Fibroblast of villous mesenchyme (primary cell): ENCODE measurements around the gene OMD. TPM values are rescaled to one million over a fixed set of nuclear protein-coding genes. Genes with fewer than 3 reads are reported as not detected.

ENCODE experiments used
- DNase-seq: peaks from one replicate; pipeline ENCODE4 v3.0.0-alpha.2; 2010; ENCODE audit warnings: low read depth
- H3K4me3 ChIP-seq: 2 replicates; pipeline ENCODE4 v1.5.1; 2011; ENCODE audit warnings: low read depth, mild to moderate bottlenecking, low read length
- CTCF ChIP-seq: IDR thresholded peaks from 2 replicates; pipeline ENCODE4 v1.5.1; 2012; ENCODE audit warnings: low read depth, mild to moderate bottlenecking, low read length; ENCODE audit not compliant: insufficient read depth
- total RNA-seq: library from RNA; depleted of rRNA; stranded (reverse); fragments of >200 nt; gene quantifications from 2 replicates; pipeline ENCODE4 v1.2.3, GENCODE V29; 2012

Gene OMD
- total RNA-seq, 1 donor: not detected

- no peak overlapping the region for H3K4me3 ChIP-seq
- no peak for TF ChIP-seq CTCF
- no peak for DNase-seq
These were observed 45.3 kb downstream of the OMD start for GRCh38 chr9:92378865-92379560.

- H3K4me3 ChIP-seq: no peak overlapping the region
- DNase-seq: no peak
- TF ChIP-seq CTCF: no peak
These were observed 46.4 kb downstream of the OMD start for GRCh38 chr9:92377876-92378275.

- TF ChIP-seq CTCF: no peak
- DNase-seq: no peak
- no peak overlapping the region for H3K4me3 ChIP-seq
These were observed 51.1 kb downstream of the OMD start for GRCh38 chr9:92373167-92373566.

GRCh38 chr9:92369075-92369474, 55.2 kb downstream of the OMD start:
- TF ChIP-seq CTCF: no peak
- DNase-seq: no peak
- H3K4me3 ChIP-seq: no peak overlapping the region

Other genes starting within 250 kb of the OMD start
- gene IARS1, start 130.8 kb downstream of the OMD start, total RNA-seq: 377 and 457 TPM in 2 replicates
- 24.2 and 25.4 TPM in 2 replicates for gene NOL8, start 99.1 kb downstream of the OMD start, total RNA-seq
- 2.2 and 2.6 TPM in 2 replicates for gene CENPP, start 98.5 kb downstream of the OMD start, total RNA-seq
- gene OGN, start 19.9 kb downstream of the OMD start, total RNA-seq: not detected in 2 replicates
- 1.6 and 3.9 TPM in 2 replicates for gene ASPN, start 58.0 kb upstream of the OMD start, total RNA-seq
- gene ECM2, start 111.5 kb upstream of the OMD start, total RNA-seq: 2.3 and 2.6 TPM in 2 replicates
- 10.4 and 10.6 TPM in 2 replicates for gene IPPK, start 245.7 kb upstream of the OMD start, total RNA-seq